ENCODE results near the gene DSG2.
A peak's percentile ranks its signal among the peaks of the same experiment; 100 is the strongest.
"Not testable (repeated sequence)": the region's sequence is repeated elsewhere in the genome, so short reads cannot be mapped to it uniquely, and the experiment has no call there.

The DSG2 gene

GRCh38 chr18:31503011-31503410 is 5.0 kb downstream of the DSG2 start:
- DNase-seq = no peak

DNA sequence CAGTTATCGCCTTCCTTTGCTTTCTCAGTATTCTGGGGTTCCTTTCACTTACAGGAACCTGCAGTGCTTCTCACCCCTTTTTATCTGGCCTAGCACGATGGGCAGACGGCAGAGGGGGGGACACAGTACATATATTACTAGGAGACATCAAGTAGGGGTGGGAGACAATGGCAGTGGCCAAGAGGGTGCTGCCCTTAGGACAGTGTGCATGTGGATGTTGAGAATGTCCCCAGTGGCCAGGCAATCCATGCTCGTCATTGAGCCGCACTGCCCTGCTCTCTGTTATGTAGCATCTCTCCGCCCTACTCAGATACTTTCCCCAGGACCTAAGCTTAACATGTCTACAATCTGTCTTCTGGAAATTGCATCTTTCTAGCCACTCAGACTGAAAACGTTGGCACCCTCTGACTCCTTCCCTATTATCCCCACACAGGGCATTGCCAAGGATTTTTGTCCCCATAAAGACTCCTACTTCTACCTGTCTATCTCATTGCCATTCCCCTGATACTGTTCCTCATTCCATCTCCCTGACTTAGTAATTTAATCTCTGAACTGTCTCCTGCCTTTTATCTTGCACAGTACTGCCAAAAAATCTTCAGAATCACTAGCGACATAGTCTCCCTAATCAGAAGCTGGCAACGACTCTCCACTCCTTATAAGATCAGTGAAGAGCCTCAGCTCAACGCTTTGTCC is 6.6 kb downstream of the DSG2 start:
- no peak for DNase-seq

DNA sequence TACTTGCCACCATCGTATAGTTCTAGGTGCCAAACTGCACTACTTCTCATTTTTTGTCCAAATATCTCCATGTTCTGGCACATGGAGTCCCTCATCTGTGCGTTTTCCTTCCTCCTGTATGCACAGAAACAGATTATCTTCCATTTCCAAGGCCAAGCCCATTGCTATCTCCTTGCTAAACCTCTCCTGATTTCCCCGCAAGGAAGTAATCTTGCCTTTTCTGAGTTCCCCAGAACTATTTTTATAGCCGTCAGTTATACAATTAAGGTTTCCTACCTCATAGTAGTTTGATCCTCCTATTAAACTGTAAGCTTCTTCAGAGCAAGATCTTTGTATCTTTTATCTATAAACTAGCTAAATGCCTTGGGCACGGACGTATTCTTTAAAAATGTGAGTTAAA is 7.2 kb downstream of the DSG2 start:
- no peak for DNase-seq

- no peak for DNase-seq
Observed at GRCh38 chr18:31506024-31506742, 8.2 kb downstream of the DSG2 start.

- DNase-seq = not testable (repeated sequence)
Observed at GRCh38 chr18:31507124-31507523, 9.1 kb downstream of the DSG2 start.

DNA sequence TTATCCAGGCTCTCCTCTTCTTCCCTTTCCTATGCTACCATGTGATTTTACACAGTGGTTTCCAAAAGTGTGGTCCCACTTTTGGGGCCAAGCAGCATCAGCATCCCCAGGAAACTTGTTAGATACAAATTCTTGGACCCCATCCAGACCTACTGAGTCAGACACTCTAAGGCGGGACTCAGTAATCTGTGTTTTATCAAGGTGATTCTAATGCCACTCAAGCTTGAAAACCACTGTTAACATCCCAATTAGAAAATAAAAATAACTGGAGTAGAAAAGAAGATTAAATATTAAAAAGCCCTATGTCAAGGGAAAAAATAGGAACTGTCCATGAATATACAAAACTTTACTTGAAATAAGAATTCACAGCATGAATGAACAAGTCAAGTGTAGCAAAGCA is 10.8 kb downstream of the DSG2 start:
- no peak for DNase-seq

- no peak for DNase-seq
Observed at GRCh38 chr18:31509571-31509970, 11.6 kb downstream of the DSG2 start.

DNA sequence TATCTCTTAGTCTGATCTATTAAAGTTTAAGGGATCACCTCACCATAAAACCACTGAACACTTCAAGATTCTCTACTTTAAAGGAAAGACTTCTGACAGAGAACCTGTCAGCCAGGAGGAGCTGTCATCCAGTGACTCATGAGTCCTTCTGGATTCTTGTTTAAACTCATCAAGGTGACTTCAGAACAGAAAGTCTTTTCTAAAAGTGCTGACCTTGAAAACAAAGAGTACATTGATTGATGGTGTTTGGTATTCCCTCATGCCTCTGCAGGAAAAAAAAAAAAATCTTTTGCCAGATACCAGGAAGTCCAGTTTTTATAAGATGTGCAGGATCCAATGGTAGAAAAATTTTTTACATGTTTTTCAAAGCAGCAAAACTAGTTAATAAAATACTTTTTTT is 12.3 kb downstream of the DSG2 start:
- DNase-seq = no peak

DNA sequence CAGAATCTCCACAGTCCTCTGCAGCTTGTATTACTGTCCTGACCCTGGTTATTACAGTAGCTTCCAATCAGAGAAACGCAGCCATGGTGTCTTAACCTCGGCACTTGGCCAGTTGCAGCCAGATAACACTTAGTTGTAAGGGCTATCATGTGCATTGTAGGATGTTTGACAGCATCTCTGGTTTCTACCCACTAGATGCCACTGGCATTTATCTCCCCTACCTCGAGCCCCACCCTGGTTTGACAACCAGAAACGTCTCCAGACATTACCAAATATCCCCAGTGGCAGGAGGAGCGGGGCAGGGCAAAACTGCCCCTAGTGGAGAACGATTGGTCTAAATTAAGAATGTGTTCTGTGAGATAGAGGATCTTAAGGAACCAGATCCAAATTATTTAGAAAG is 13.1 kb downstream of the DSG2 start:
- no peak for DNase-seq

GRCh38 chr18:31512203-31512764 is 14.3 kb downstream of the DSG2 start:
- no peak for DNase-seq

GRCh38 chr18:31513189-31513935 is 15.4 kb downstream of the DSG2 start:
- DNase-seq = no peak

- DNase-seq = peak; percentile 7
Observed at GRCh38 chr18:31516437-31516836, 18.5 kb downstream of the DSG2 start.

- no peak for DNase-seq
Observed at GRCh38 chr18:31526374-31526773, 28.4 kb downstream of the DSG2 start.

DNA sequence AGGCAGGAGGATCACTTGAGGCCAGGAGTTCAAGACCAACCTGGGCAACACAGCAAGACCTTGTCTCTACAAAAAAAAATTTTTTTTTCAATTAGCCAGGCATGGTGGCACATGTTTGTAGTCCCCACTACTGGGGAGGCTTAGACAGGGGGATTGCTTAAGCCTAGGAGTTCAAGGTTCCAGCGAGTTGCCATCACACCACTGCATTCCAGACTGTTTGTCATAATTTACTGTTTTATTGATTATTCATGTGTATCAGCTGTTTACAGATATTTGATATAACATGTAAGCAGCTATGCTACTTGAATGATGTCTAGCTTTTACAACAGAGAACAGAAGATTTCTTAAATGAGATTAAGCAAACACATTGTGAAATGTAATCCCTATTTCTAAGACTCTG is 35.3 kb downstream of the DSG2 start:
- no peak for DNase-seq

DNA sequence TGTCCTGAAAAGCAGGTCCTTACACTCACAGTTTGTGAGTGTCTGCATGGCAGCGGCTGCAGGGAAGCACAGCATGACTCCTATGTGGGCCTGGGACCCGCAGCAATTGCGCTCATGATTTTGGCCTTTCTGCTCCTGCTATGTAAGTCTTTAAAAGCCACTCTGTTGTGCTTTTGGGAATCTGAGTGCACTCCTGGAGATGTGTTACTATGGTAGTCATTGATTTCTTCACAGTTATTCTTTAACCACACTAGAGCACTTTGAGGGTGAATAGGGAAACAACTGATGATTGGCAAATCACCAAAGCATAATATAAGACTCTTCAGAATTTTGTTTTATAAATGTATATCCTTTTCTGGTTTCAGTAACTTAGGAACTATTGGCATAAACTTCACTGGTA is 40.9 kb downstream of the DSG2 start:
- DNase-seq = no peak

DNA sequence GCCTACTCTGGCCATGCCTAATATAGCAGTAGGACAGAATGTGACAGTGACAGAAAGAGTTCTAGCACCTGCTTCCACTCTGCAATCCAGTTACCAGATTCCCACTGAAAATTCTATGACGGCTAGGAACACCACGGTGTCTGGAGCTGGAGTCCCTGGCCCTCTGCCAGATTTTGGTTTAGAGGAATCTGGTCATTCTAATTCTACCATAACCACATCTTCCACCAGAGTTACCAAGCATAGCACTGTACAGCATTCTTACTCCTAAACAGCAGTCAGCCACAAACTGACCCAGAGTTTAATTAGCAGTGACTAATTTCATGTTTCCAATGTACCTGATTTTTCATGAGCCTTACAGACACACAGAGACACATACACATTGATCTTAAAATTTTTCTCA is 48.5 kb downstream of the DSG2 start:
- DNase-seq = no peak

DNA sequence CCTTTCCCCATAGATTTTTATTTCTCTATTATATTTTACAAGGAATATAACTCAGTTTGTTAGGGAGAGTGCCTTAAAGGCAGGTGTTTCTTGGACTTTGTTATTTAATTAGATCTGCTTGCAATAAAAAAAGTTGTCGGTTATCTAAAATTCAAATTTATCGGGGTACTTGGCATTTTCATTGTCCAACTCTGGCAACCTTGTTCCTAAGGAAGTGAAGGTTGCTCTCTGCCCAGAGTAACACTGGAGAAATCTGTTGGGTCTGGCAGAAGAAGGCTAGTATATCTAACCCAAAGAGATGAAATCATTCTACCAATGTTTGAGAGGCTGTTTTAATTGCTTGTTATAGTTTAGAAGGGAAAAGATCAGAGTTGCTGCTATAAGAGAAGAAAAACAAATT is 50.9 kb downstream of the DSG2 start:
- no peak for DNase-seq

DNA sequence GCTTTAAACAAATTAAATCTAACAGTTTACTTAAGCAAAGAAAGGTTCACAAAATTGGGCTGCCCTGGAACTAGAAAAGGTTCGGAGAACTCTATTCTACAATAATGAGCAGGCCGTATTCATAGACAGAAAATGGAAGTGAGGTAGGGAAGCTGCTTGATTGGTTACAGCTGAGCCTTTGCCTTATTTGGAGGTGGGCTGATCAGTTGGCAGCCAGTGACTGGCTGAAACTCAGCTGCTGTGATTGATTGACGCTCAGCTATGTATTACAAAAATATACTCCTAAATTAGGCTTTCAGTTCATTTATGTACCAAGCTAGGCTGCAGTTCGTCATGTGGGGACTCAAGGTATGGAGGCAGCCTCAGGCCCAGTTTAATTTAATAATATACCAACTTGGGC is 51.4 kb downstream of the DSG2 start:
- DNase-seq = no peak

DNA sequence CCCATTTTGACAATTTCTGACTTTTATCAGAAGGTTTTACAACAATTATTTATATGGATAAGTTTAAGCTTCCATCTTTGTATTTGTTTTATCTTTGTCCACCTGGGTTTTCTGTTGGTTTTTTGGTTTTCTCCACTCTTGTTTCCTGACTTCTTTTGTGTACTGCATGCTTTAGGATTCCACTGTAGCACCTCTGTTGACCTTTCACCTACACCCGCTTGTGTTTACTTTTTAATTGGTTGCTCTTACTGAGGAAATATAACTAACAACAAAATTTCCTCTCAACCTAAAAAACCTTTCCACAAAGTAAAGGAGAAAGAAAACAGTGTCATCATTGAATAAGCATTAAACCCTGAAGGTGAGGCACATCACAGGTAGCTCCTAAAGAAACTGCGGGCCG is 53.9 kb downstream of the DSG2 start:
- no peak for DNase-seq

DNA sequence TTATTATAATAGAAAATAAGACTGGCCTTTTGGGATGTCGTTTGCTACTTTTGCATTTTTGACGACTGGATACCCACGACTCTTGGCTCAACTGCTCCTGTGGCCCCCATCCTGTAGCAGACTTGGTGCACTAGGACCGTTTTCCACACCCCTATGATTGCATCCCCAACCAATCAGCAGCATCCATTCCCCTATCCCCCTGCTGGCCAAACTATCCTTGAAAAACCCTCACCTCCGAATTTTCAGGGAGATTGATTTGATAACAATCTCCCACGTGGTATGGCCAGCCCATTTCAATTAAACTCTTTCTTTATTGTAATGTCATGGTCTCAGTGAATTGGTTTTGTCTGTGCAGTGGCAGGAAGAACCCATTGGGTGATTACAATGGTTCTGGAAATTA is 55.8 kb downstream of the DSG2 start:
- DNase-seq = no peak

DNA sequence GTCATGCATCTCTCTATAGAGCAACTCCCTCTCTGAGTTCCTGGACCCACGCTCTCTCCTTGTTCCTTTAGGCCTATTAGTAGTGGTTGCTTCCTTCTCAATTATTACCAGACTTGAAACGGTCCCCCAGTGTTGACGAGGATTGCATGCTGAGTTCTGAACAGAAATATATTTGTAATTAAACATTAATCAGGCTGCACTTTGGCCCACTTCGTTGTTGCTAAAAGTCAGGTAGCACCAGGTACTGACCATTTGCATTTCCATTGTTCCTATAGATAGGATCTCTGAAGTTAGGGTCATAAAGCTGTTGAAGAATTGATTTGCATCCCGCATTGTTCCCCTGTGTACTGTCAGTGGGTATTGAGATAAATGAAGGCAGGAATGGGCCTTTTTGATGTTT is 56.8 kb downstream of the DSG2 start:
- no peak for DNase-seq

DNA sequence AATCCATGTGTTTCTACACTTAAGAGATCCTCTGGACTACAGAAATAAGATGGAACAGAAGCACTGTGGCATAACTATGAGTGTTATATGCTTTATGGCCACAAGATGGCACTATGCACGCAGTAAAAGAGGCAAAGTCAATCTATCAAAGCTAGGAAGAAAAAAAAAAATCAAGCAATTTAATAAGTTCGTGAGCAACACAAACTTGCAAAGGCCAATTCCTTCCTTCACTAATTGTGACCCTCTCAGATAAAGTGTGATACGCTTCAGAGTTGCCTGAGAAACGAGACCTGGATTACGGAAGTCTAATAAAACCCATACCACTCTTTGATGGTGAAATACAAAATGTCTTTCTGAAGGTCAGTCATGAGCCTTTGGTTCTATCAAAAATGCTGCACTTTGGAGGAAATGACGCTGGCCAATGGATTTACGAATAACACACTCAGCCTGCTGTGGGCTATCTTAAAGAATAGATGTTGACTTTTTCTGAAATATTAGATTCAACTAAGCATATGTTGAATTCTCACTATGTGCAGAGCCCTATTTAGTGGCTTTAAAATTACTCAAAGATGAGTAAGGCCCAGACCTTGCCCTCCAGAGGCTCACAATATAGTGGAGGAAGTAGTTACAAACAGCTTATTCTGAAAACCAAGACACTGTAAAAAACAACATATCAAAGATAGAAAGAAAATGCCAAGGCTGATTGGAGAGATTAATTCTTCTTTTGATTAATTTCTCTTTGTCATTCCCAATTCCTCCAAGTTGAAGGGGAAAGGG is 58.2 kb downstream of the DSG2 start:
- DNase-seq = peak; percentile 72

GRCh38 chr18:31557446-31557845 is 59.5 kb downstream of the DSG2 start:
- no peak for DNase-seq
